Trophoblast cell (in vitro differentiated cells and primary cell): Measurements from ENCODE around the gene RBM20. TPM values are rescaled to one million over a fixed set of nuclear protein-coding genes. Genes with fewer than 3 reads are reported as not detected.

Source experiments
- DNase-seq, 2 donors: peaks; one replicate each; pipeline ENCODE4 v3.0.0-alpha.2; 2016
- H2AFZ ChIP-seq: 2 replicates; pipeline ENCODE4 v1.6.1; 2013; ENCODE audit warnings: low read length, moderate library complexity, mild to moderate bottlenecking; ENCODE audit not compliant: insufficient read depth, poor library complexity
- H2AK5ac ChIP-seq: 2 replicates; pipeline ENCODE4 v1.6.1; 2013; ENCODE audit warnings: mild to moderate bottlenecking, low read length
- H2BK120ac ChIP-seq: 2 replicates; pipeline ENCODE4 v1.6.1; 2013; ENCODE audit warnings: low read length, mild to moderate bottlenecking, moderate library complexity; ENCODE audit not compliant: insufficient read depth, poor library complexity
- H2BK12ac ChIP-seq: 2 replicates; pipeline ENCODE4 v1.6.1; 2013; ENCODE audit warnings: mild to moderate bottlenecking, low read length, moderate library complexity
- H2BK5ac ChIP-seq: 2 replicates; pipeline ENCODE4 v1.6.1; 2013; ENCODE audit warnings: low read length, low read depth, moderate library complexity, mild to moderate bottlenecking; ENCODE audit not compliant: poor library complexity
- H3K14ac ChIP-seq: 2 replicates; pipeline ENCODE4 v1.6.1; 2013; ENCODE audit warnings: mild to moderate bottlenecking, low read length
- H3K18ac ChIP-seq: 2 replicates; pipeline ENCODE4 v1.6.1; 2013; ENCODE audit warnings: mild to moderate bottlenecking, low read length
- H3K23ac ChIP-seq: 2 replicates; pipeline ENCODE4 v1.6.1; 2013; ENCODE audit warnings: low read length
- H3K27ac ChIP-seq: 2 replicates; pipeline ENCODE4 v1.5.1; 2013; ENCODE audit warnings: low read depth, mild to moderate bottlenecking, inconsistent platforms, low read length, moderate library complexity
- H3K27me3 ChIP-seq: 2 replicates; pipeline ENCODE4 v1.6.1; 2013; ENCODE audit warnings: inconsistent platforms, mild to moderate bottlenecking, low read length, moderate library complexity; ENCODE audit not compliant: insufficient read depth
- H3K36me3 ChIP-seq, 2 experiments: 1 replicate in 1 of 2; 2 replicates in 1 of 2; pipeline ENCODE4 v1.6.1; 2013; ENCODE audit warnings: low read length in 2 of 2, mild to moderate bottlenecking in 2 of 2, moderate library complexity in 1 of 2; ENCODE audit not compliant: insufficient read depth in 2 of 2, control insufficient read depth in 1 of 2
- H3K4ac ChIP-seq: 2 replicates; pipeline ENCODE4 v1.6.1; 2013; ENCODE audit warnings: low read depth, mild to moderate bottlenecking, low read length, moderate library complexity
- H3K4me1 ChIP-seq, 2 experiments: 1 replicate in 1 of 2; 2 replicates in 1 of 2; pipeline ENCODE4 v1.6.1; 2013; ENCODE audit warnings: low read length in 2 of 2, mild to moderate bottlenecking in 2 of 2, moderate library complexity in 1 of 2; ENCODE audit not compliant: insufficient read depth in 2 of 2, control insufficient read depth in 1 of 2
- H3K4me2 ChIP-seq: 2 replicates; pipeline ENCODE4 v1.6.1; 2013; ENCODE audit warnings: inconsistent platforms, mild to moderate bottlenecking, low read length, moderate library complexity
- H3K4me3 ChIP-seq: 2 replicates; pipeline ENCODE4 v1.5.1; 2013; ENCODE audit warnings: mild to moderate bottlenecking, low read depth, low read length, inconsistent platforms
- H3K79me1 ChIP-seq: one replicate; pipeline ENCODE4 v1.6.1; 2013; ENCODE audit warnings: low read length
- H3K79me2 ChIP-seq: 2 replicates; pipeline ENCODE4 v1.6.1; 2013; ENCODE audit warnings: low read length, mild to moderate bottlenecking; ENCODE audit not compliant: control insufficient read depth, insufficient read depth, poor library complexity
- H3K9ac ChIP-seq: 2 replicates; pipeline ENCODE4 v1.6.1; 2013; ENCODE audit warnings: mild to moderate bottlenecking, low read length
- H3K9me3 ChIP-seq: 2 replicates; pipeline ENCODE4 v1.6.1; 2013; ENCODE audit warnings: low read depth, mild to moderate bottlenecking, control low read depth, inconsistent platforms, low read length; ENCODE audit not compliant: insufficient read depth
- H4K12ac ChIP-seq: 2 replicates; pipeline ENCODE4 v1.6.1; 2013; ENCODE audit warnings: low read depth, mild to moderate bottlenecking, low read length, moderate library complexity
- H4K8ac ChIP-seq: 2 replicates; pipeline ENCODE4 v1.6.1; 2013; ENCODE audit warnings: low read depth, mild to moderate bottlenecking, low read length, moderate library complexity
- H4K91ac ChIP-seq: one replicate; pipeline ENCODE4 v1.6.1; 2013; ENCODE audit warnings: low read depth, mild to moderate bottlenecking, low read length, moderate library complexity
- WGBS: extraction: QIAGEN DNeasy Blood & Tissue Kit; methylation state at CpG from one replicate; pipeline ENCODE4 v1.1.7; 2013; ENCODE audit warnings: missing lambda C conversion rate; ENCODE audit not compliant: insufficient read length, insufficient coverage; ENCODE audit errors: extremely low coverage; 5-methylcytosine and 5-hydroxymethylcytosine counted together
- polyA plus RNA-seq: library from polyadenylated mRNA; stranded (reverse); fragments of 200-250 nt; gene quantifications from 2 replicates; pipeline ENCODE4 v1.2.3, GENCODE V29; 2013

RBM20 gene
- polyA plus RNA-seq, result 0.27 and 0.54 TPM in 2 replicates

- Histone ChIP-seq H4K91ac (no peak within 1 kb of the TSS), H2BK5ac (no peak within 1 kb of the TSS), H3K79me2 (no peaks in the 10 kb centered on the region), H3K9ac (no peak within 1 kb of the TSS), H3K27me3 (peaks cover 21% of the 10 kb centered on the region), H3K9me3 (no peaks in the 10 kb centered on the region), H2BK12ac (no peak within 1 kb of the TSS), H3K4me3 (peak within 1 kb of the TSS; percentile 80), H3K18ac (no peak within 1 kb of the TSS), H3K4ac (no peak within 1 kb of the TSS), H4K8ac (no peak within 1 kb of the TSS), H3K4me2 (peak within 1 kb of the TSS; percentile 100), H3K36me3 (no peaks in the 10 kb centered on the region), H2AFZ (peak within 1 kb of the TSS; percentile 40), H3K14ac (no peak within 1 kb of the TSS), H3K79me1 (no peaks in the 10 kb centered on the region), H2BK120ac (no peak within 1 kb of the TSS), H2AK5ac (no peak within 1 kb of the TSS), H4K12ac (no peak within 1 kb of the TSS), H3K27ac (no peak within 1 kb of the TSS), H3K23ac (no peak within 1 kb of the TSS), H3K4me1 (peaks cover 9 to 14% of the 10 kb centered on the region in 2 experiments)
- no CpG with 5 or more reads among the region's 106 CpGs for WGBS
- DNase-seq, result peak in 1 of 2 donors; percentile 36
Observed at GRCh38 chr10:110643653-110644597, at the start of gene RBM20. RBM20 (plus strand) TSS chr10:110644336; CDS start chr10:110644455, 119 bp downstream.

GRCh38 chr10:110597476-110597875, 46.7 kb upstream of the RBM20 start:
- no CpG with 5 or more reads among the region's 2 CpGs for WGBS
- peaks cover 10 to 14% of the 10 kb centered on the region in 2 experiments for H3K36me3 ChIP-seq
- H2BK5ac ChIP-seq, result no peak overlapping the region

GRCh38 chr10:110600487-110601101, 43.5 kb upstream of the RBM20 start:
- no peaks in the 10 kb centered on the region for H3K4me1 ChIP-seq
- H4K91ac ChIP-seq, result no peak overlapping the region
- H3K18ac ChIP-seq, result no peak overlapping the region
- no peak overlapping the region for H3K27ac ChIP-seq
- H3K14ac ChIP-seq, result no peak overlapping the region
- H3K9ac ChIP-seq, result no peak overlapping the region
- peak; percentile 25 to 80 for DNase-seq
- H3K4me2 ChIP-seq, result no peak overlapping the region
- no peak overlapping the region for H3K23ac ChIP-seq
- H2BK12ac ChIP-seq, result no peak overlapping the region
- peaks cover 11 to 13% of the 10 kb centered on the region in 2 experiments for H3K36me3 ChIP-seq
- no peak overlapping the region for H4K12ac ChIP-seq
- no peaks in the 10 kb centered on the region for H3K79me2 ChIP-seq
- H3K4ac ChIP-seq, result no peak overlapping the region
- no peaks in the 10 kb centered on the region for H3K79me1 ChIP-seq
- no peak overlapping the region for H2AFZ ChIP-seq
- H2BK5ac ChIP-seq, result no peak overlapping the region
- no peaks in the 10 kb centered on the region for H3K9me3 ChIP-seq
- H2AK5ac ChIP-seq, result no peak overlapping the region
- H4K8ac ChIP-seq, result no peak overlapping the region
- H3K27me3 ChIP-seq, result no peaks in the 10 kb centered on the region
- no peak overlapping the region for H2BK120ac ChIP-seq
- H3K4me3 ChIP-seq, result no peak overlapping the region
- no CpG with 5 or more reads among the region's 2 CpGs for WGBS

More at GRCh38 chr10:110597476-110597875, 46.7 kb upstream of the RBM20 start:
- Histone ChIP-seq H3K9me3 (no peaks in the 10 kb centered on the region), H3K79me1 (no peaks in the 10 kb centered on the region), H2AK5ac (no peak overlapping the region), H3K27ac (no peak overlapping the region), H3K79me2 (no peaks in the 10 kb centered on the region), H4K12ac (no peak overlapping the region), H3K27me3 (no peaks in the 10 kb centered on the region), H3K9ac (no peak overlapping the region), H3K4me2 (no peak overlapping the region), H3K18ac (no peak overlapping the region), H4K8ac (no peak overlapping the region), H3K14ac (no peak overlapping the region), H3K23ac (no peak overlapping the region), H3K4ac (no peak overlapping the region), H2BK12ac (no peak overlapping the region), H3K4me3 (no peak overlapping the region), H3K4me1 (no peaks in the 10 kb centered on the region), H2AFZ (no peak overlapping the region), H2BK120ac (no peak overlapping the region), H4K91ac (no peak overlapping the region)
- no peak for DNase-seq

DNA sequence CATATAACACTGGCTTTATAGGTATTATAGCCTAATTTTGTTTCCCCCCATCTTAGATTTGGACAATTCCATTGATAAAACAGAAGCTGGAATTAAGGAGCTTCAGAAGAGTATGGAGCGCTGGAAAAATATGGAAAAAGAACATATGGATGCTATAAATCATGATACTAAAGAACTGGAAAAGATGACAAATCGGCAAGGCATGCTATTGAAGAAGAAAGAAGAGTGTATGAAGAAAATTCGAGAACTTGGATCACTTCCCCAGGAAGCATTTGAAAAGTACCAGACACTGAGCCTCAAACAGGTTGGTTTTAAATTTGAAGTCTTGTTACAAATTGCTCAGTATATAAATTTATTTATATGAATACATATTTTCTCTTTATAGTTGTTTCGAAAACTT, 42.6 kb upstream of the RBM20 start:
- H3K79me2 ChIP-seq, result no peaks in the 10 kb centered on the region
- H3K9ac ChIP-seq, result no peak overlapping the region
- H3K36me3 ChIP-seq, result peaks cover 11% of the 10 kb centered on the region in 2 experiments
- H2AK5ac ChIP-seq, result no peak overlapping the region
- no peak for DNase-seq
- no peak overlapping the region for H2BK5ac ChIP-seq
- H2BK120ac ChIP-seq, result no peak overlapping the region
- no peak overlapping the region for H3K18ac ChIP-seq
- no peaks in the 10 kb centered on the region for H3K4me1 ChIP-seq
- H3K79me1 ChIP-seq, result no peaks in the 10 kb centered on the region
- H3K23ac ChIP-seq, result no peak overlapping the region
- H3K4me3 ChIP-seq, result no peak overlapping the region
- no peak overlapping the region for H4K12ac ChIP-seq
- no peak overlapping the region for H3K27ac ChIP-seq
- no CpG with 5 or more reads among the region's 4 CpGs for WGBS
- H4K91ac ChIP-seq, result no peak overlapping the region
- no peaks in the 10 kb centered on the region for H3K9me3 ChIP-seq
- no peak overlapping the region for H2AFZ ChIP-seq
- H3K4me2 ChIP-seq, result no peak overlapping the region
- no peak overlapping the region for H3K4ac ChIP-seq
- no peak overlapping the region for H2BK12ac ChIP-seq
- H3K14ac ChIP-seq, result no peak overlapping the region
- H3K27me3 ChIP-seq, result no peaks in the 10 kb centered on the region
- H4K8ac ChIP-seq, result no peak overlapping the region
